Adrenal gland (tissue), 5 donors: ENCODE results near the gene OR1E2.
"Not testable (repeated sequence)": the region's sequence is repeated elsewhere in the genome, so short reads cannot be mapped to it uniquely, and the experiment has no call there.

ENCODE experiments used
- POLR2A ChIP-seq, 2 donors: fragments of 450-650 bp; IDR thresholded peaks; one replicate each; pipeline ENCODE4 v1.6.1; 2017; ENCODE audit warnings: antibody characterized with exemption in 2 of 2, mild to moderate bottlenecking in 2 of 2, moderate library complexity in 1 of 2
- TF ChIP-seq, protein P1 (sequence below), 6 experiments: fragments of 450-650 bp in 4 of 6; fragments of 200-600 bp in 2 of 6; sonication (generic) in 1 of 6; IDR thresholded peaks; 1 replicate in 5 of 6; 2 replicates in 1 of 6; pipeline versions ENCODE4 v1.5.1 to v1.8.0; 2016 to 2021; ENCODE audit warnings: antibody characterized with exemption in 6 of 6, mild to moderate bottlenecking in 2 of 6, moderate library complexity in 1 of 6
- donor health status: DM: no; HTN: no; CAD: no.

DNA sequence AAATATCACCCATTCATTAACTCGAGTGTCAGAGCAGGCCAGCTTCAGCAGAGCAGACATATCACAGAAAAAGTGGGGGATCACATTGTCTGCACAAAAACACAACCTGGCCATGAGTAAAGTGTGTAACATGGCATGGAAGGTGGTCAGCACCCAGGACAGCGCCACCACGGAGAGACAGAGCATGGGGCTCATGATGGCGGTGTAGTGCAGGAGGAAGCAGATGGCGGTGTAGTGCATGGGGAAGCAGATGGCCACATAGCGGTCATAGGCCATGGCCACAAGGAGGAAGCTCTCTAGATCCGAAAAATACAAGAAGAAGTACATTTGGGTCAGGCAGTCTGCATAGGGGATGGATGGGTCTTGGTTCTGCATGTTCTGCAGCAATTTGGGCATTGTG lies 426 bp downstream of the OR1E2 start:
- TF ChIP-seq, protein P1, sequence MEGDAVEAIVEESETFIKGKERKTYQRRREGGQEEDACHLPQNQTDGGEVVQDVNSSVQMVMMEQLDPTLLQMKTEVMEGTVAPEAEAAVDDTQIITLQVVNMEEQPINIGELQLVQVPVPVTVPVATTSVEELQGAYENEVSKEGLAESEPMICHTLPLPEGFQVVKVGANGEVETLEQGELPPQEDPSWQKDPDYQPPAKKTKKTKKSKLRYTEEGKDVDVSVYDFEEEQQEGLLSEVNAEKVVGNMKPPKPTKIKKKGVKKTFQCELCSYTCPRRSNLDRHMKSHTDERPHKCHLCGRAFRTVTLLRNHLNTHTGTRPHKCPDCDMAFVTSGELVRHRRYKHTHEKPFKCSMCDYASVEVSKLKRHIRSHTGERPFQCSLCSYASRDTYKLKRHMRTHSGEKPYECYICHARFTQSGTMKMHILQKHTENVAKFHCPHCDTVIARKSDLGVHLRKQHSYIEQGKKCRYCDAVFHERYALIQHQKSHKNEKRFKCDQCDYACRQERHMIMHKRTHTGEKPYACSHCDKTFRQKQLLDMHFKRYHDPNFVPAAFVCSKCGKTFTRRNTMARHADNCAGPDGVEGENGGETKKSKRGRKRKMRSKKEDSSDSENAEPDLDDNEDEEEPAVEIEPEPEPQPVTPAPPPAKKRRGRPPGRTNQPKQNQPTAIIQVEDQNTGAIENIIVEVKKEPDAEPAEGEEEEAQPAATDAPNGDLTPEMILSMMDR (IDR thresholded peaks at IDR 0.05): not testable (repeated sequence)
- not testable (repeated sequence) for TF ChIP-seq POLR2A (IDR thresholded peaks at IDR 0.05)
